Esophagus (tissue), 2 donors: ENCODE data around the gene NFIX. TPM values are rescaled to one million over a fixed set of nuclear protein-coding genes. Genes with fewer than 3 reads are reported as not detected.

Experiments
- H3K27ac ChIP-seq, 2 donors: one replicate each; pipeline ENCODE4 v1.5.1; 2013; ENCODE audit warnings: low read depth in 2 of 2, mild to moderate bottlenecking in 2 of 2, inconsistent platforms in 1 of 2, low read length in 1 of 2, moderate library complexity in 1 of 2
- H3K27me3 ChIP-seq, 2 donors: one replicate each; pipeline ENCODE4 v1.6.1; 2013; ENCODE audit warnings: low read length in 2 of 2, control low read depth in 1 of 2, mild to moderate bottlenecking in 1 of 2; ENCODE audit not compliant: insufficient read depth in 2 of 2, control insufficient read depth in 1 of 2
- H3K36me3 ChIP-seq, 2 donors: one replicate each; pipeline ENCODE4 v1.6.1; 2013; ENCODE audit warnings: low read length in 1 of 2; ENCODE audit not compliant: control insufficient read depth in 2 of 2, insufficient read depth in 2 of 2
- H3K4me1 ChIP-seq, 2 donors: one replicate each; pipeline ENCODE4 v1.6.1; 2013; ENCODE audit warnings: low read length in 1 of 2; ENCODE audit not compliant: control insufficient read depth in 2 of 2, insufficient read depth in 2 of 2
- H3K4me3 ChIP-seq, 2 donors: one replicate each; pipeline ENCODE4 v1.5.1; 2013; ENCODE audit warnings: low read length in 2 of 2, mild to moderate bottlenecking in 2 of 2, low read depth in 1 of 2, moderate library complexity in 1 of 2
- H3K9me3 ChIP-seq, 2 donors: one replicate each; pipeline ENCODE4 v1.6.1; 2013; ENCODE audit warnings: mild to moderate bottlenecking in 2 of 2, low read depth in 1 of 2, low read length in 1 of 2, moderate library complexity in 1 of 2; ENCODE audit not compliant: control insufficient read depth in 2 of 2, insufficient read depth in 1 of 2
- WGBS, 2 donors: extraction: QIAGEN DNeasy Blood & Tissue Kit; methylation state at CpG; one replicate each; pipeline ENCODE4 v1.1.7; 2013; 5-methylcytosine and 5-hydroxymethylcytosine counted together
- polyA plus RNA-seq, 2 donors: library from polyadenylated mRNA; stranded (reverse); fragments of 200-250 nt; gene quantifications; one replicate each; pipeline ENCODE4 v1.2.3, GENCODE V29; 2013
- donor health status: healthy with polysubstance abuse.
- donor health status: Bipolar disorder and iron deficiency.

The NFIX gene
- polyA plus RNA-seq, 2 donors = 26.9 to 38.5 TPM

DNA sequence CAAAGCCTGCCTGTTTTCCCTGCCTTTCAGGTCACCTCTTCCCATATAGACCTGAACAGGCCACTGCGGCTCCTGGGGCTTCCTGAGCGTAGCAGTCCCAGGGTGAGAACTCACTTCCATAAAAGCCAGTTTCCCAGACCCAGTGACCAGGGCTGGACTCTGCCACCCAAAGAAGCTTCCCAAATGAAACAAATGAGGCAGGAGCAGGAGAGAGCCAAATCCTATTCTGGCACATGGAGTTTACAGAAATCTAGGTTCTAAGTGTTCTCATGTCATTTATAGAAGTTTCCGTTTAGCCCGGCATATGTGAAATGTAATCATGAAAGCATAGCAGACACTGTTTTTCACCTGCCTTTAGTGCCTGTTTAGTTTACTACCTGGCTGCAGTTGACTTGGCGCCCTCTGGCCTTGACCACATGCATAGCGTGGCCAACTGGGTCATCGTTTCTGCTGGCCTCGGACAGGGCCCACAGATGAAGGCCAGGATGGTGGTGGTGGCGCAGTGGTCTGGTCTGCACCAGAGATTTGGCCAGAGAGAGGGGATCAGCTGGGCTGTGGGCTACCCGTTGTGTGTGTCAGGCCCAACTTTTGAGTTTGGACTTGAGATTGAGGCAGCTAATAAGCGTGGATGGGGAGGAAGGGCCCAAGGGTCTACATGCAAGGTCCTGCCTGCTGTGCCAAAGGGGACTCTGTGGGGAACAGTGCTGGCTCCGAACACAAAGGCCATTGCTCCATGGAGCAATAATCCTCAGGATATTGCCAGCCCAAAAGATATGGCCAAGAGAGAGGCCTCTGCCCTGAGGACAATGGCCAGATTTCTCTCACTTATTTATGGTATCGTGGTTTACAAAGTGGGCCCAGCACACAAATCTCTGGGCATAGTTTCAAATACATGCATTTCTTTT is 43.3 kb downstream of the NFIX start:
- H3K27ac ChIP-seq = peak overlapping the region; percentile 50 to 79
- no peak overlapping the region for H3K4me3 ChIP-seq
- H3K27me3 ChIP-seq = no peaks in the 10 kb centered on the region
- H3K4me1 ChIP-seq = peaks cover 20 to 32% of the 10 kb centered on the region in 2 donors
- H3K36me3 ChIP-seq = peaks cover 0 to 2% of the 10 kb centered on the region in 2 donors
- WGBS, 2 donors = 66 to 78% methylated on average over 13 of the region's 13 CpGs
- no peaks in the 10 kb centered on the region for H3K9me3 ChIP-seq

DNA sequence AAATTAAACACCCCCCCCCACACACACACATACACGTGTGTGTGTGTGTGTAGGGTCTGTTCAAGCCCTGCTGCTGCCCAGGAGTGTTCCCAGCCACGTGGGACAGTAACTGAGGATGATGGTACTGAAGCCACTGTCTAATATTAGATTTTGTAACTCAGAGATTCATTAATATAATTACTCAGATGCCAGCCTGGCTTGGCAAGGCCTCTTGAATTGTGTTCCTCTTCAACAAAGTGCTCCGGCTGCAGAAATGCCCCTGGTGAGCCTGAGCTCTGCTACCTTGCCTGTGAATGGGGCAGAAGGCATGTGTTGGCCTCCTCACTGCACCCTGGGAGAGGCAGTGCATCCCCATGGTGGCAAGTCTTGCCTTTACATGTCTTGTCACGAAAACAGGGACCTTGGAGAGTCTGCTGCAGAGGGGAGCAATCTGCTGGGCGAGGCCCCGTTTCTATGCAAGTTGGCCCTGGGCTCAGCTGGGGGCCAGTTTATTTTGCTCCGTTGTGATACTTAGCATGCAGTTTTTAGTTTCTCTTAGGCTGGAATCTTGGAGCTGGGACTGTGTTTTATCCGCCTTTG is 44.0 kb downstream of the NFIX start:
- no peaks in the 10 kb centered on the region for H3K9me3 ChIP-seq
- peaks cover 17 to 28% of the 10 kb centered on the region in 2 donors for H3K4me1 ChIP-seq
- H3K4me3 ChIP-seq = no peak overlapping the region
- peak overlapping the region; percentile 50 to 79 for H3K27ac ChIP-seq
- H3K36me3 ChIP-seq = peaks cover 0 to 2% of the 10 kb centered on the region in 2 donors
- 41 to 54% methylated on average over 8 of the region's 8 CpGs for WGBS, 2 donors
- no peaks in the 10 kb centered on the region for H3K27me3 ChIP-seq

DNA sequence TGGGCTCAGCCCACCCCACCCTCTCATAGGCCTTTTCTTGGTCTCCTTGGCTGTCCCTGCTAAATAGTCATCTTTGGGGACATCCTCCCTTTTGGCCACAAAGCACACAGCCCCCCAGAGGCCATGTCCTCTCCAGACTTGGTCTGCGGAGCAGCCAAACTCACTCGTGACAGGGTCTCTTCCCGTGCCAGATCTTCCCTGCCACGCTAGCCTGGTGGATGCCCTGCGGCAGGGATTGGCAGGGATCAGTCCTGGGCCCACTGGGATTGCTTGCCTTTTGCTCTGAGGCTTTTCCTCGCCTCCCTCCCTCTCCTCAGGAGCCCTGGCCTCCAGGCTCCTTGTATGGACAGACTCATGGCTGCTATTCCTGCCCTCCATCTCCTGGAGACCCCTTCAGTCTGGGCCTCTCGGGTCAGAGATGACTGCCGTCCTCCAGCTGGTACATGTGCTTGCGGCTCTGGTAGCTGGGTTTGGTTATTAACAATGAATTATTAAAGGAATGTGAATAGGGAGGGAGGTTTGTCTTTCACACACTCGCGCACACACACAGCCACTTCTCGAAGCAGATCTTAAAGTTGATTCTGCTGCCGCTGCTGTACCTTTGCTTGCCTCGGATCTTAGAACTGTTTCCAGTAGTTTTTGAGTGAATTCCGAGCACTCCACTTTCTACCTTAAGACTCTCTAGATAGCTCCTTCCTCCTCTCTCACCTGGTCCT is 45.1 kb downstream of the NFIX start:
- H3K27me3 ChIP-seq = no peaks in the 10 kb centered on the region
- 39 to 57% methylated on average over 15 of the region's 15 CpGs for WGBS, 2 donors
- H3K9me3 ChIP-seq = no peaks in the 10 kb centered on the region
- peaks cover 0 to 5% of the 10 kb centered on the region in 2 donors for H3K36me3 ChIP-seq
- peak overlapping the region; percentile 56 to 73 for H3K27ac ChIP-seq
- peaks cover 23 to 29% of the 10 kb centered on the region in 2 donors for H3K4me1 ChIP-seq
- no peak overlapping the region for H3K4me3 ChIP-seq

DNA sequence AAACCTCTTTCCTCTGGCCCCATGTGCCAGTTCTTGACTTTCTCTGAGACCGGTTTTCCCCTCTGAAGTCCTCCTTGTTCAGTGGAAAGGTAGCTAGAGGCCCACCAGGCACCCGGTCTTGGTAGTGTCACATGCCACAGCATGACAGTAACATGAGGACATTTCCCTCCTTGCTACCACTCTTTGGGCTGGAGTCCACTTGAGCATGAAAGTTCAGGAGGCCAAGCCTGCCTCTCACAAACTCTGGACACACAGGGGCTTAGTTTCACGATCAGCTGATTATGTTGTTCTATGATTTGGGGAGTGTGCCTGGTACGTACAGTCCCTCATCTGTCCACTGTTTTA is 45.6 kb downstream of the NFIX start:
- H3K4me3 ChIP-seq = no peak overlapping the region
- no peaks in the 10 kb centered on the region for H3K27me3 ChIP-seq
- H3K9me3 ChIP-seq = no peaks in the 10 kb centered on the region
- H3K27ac ChIP-seq = peak overlapping the region; percentile 56 to 57
- WGBS, 2 donors = 49 to 53% methylated on average over 4 of the region's 4 CpGs
- H3K36me3 ChIP-seq = peaks cover 0 to 5% of the 10 kb centered on the region in 2 donors
- peaks cover 28 to 32% of the 10 kb centered on the region in 2 donors for H3K4me1 ChIP-seq

DNA sequence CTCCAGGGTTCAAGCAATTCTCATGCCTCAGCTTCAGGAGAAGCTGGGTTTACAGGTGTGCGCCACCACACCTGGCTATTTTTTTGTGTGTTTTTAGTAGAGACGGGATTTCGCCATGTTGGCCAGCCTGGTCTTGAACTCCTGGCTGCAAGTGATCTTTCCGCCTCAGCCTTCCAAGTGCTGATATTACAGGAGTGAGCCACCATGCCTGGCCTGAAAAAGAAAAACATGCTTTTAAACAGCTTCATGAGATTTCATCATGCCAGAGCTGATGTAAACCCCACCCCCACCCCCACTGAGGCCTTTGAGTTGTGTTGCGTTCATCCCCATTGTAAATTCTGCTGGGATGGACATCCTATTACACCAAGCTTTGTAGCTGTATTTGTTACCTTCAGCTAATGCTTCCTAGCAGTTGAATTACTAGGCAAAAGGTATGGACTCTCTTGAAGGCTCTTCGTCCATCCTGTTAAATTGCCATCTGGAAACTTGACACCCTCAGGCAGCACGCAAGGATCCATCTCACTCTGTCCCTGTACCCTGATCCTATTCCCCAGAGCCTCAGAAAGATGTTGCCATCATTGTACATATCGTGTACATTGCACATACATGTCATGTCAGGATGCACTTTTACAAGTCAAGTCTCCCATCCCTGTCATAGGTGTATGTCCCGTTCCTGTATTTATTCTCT is 47.3 kb downstream of the NFIX start:
- H3K4me1 ChIP-seq = peaks cover 28 to 30% of the 10 kb centered on the region in 2 donors
- 81 to 89% methylated on average over 9 of the region's 9 CpGs for WGBS, 2 donors
- no peaks in the 10 kb centered on the region for H3K27me3 ChIP-seq
- no peak overlapping the region for H3K27ac ChIP-seq
- peaks cover 0 to 5% of the 10 kb centered on the region in 2 donors for H3K36me3 ChIP-seq
- no peaks in the 10 kb centered on the region for H3K9me3 ChIP-seq
- no peak overlapping the region for H3K4me3 ChIP-seq

DNA sequence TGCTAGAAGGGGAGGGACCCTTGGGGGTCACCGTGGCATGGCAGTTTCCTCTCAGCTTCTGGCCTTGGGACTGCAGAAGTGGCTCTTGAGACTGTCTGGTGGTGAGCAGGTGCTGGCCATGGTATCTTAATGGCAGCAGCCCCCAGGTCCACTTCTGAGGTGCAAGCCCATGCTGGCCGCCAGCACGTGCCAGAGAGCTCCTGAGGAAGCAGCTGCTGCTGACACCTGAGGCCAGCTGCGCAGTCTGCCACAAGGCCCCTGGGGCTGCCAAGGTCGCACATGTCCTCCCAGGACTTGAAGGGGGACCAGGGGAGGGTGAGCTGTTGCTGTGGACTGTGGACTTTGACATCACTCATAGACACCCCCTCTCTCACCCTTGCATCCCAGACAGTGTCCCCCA is 48.0 kb downstream of the NFIX start:
- 63 to 68% methylated on average over 5 of the region's 5 CpGs for WGBS, 2 donors
- H3K36me3 ChIP-seq = peaks cover 0 to 5% of the 10 kb centered on the region in 2 donors
- peak overlapping the region in 1 of 2 donors; percentile 62 for H3K27ac ChIP-seq
- peaks cover 25 to 30% of the 10 kb centered on the region in 2 donors for H3K4me1 ChIP-seq
- no peak overlapping the region for H3K4me3 ChIP-seq
- H3K9me3 ChIP-seq = no peaks in the 10 kb centered on the region
- H3K27me3 ChIP-seq = no peaks in the 10 kb centered on the region

DNA sequence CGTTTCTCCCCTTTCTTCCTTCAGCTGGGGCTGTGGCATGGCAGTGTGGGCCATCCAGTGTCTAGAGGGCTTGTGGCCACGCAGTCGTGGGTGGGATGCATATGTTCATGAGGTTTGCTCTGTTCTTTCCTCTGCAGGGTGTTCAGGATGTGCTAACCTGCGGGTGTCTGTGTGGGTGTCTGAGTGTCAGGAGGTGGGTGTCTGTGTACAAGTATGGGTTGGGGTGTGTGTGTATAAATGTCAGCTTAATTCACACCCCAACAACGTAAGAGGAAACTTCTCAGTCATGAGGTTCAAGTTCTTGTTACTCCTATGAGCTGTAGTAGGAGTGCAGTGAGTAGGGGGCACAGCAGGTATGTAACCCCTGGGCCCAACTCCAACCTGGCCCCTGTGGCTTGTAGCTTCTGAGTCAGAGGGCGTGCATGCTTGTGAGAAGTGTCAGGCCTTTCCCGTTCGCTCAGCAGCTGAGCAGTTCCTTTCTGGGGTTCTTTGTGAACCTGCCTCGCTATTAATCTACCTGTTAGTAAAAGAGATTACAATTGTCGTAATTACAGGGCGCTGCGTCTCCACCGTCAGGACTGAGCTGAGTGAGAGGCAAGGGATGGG is 49.1 kb downstream of the NFIX start:
- 44 to 54% methylated on average over 13 of the region's 13 CpGs for WGBS, 2 donors
- Histone ChIP-seq H3K9me3 (no peaks in the 10 kb centered on the region), H3K27ac (peak overlapping the region; percentile 60 to 95), H3K36me3 (peaks cover 0 to 5% of the 10 kb centered on the region in 2 donors), H3K27me3 (no peaks in the 10 kb centered on the region), H3K4me3 (no peak overlapping the region), H3K4me1 (peaks cover 21 to 25% of the 10 kb centered on the region in 2 donors)

DNA sequence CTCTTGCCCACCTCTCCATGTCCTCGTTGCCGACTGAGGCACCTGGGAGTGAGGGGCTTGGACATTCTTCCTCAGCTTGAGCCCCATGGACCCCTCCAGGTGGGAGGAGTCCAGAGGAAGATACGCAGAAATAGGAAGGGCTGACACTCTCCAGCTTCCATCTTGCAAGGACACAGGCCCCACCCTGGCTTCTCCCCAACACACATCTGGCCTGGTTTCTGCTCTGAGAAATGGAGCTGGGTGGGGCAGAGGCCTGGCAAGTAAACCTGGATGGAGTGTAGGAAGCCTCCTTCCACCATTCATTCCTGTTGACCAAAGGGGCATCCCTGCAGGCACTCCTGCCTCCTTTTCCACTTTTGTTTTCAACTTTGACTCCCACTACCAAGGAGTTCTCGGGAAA is 50.5 kb downstream of the NFIX start:
- H3K27ac ChIP-seq = peak overlapping the region in 1 of 2 donors; percentile 95
- H3K27me3 ChIP-seq = no peaks in the 10 kb centered on the region
- 81 to 88% methylated on average over 4 of the region's 4 CpGs for WGBS, 2 donors
- H3K36me3 ChIP-seq = peaks cover 0 to 5% of the 10 kb centered on the region in 2 donors
- H3K4me3 ChIP-seq = no peak overlapping the region
- H3K4me1 ChIP-seq = peaks cover 21 to 24% of the 10 kb centered on the region in 2 donors
- no peaks in the 10 kb centered on the region for H3K9me3 ChIP-seq

DNA sequence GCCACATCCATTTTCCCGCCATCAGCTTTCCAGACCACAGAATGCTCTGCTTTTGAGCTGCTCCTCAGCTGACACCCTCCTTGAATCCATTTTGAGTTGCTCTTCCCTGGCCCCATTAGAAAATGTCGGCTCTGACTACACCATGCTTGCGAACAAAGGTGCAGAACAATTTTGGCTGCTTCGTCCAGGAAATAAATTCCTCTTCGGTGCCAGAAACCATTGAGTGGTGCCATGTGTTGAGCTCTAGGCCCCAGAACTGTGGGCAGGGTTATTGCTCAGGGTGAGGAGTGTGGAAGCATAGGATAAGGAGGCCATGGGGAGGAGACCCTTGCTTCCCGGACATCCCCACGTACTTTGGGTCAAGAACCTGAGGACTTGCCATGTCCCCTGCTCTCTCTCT is 52.1 kb downstream of the NFIX start:
- 67 to 82% methylated on average over 7 of the region's 7 CpGs for WGBS, 2 donors
- H3K4me1 ChIP-seq = peaks cover 23 to 38% of the 10 kb centered on the region in 2 donors
- H3K36me3 ChIP-seq = peaks cover 0 to 5% of the 10 kb centered on the region in 2 donors
- H3K27me3 ChIP-seq = no peaks in the 10 kb centered on the region
- no peak overlapping the region for H3K4me3 ChIP-seq
- H3K9me3 ChIP-seq = no peaks in the 10 kb centered on the region
- peak overlapping the region in 1 of 2 donors; percentile 8 for H3K27ac ChIP-seq
